HG02840 (cell line): ENCODE data around the gene PRDM16.

ENCODE experiments used
- ATAC-seq: cut with Tn5 transposase; IDR thresholded peaks from one replicate; pipeline ENCODE4 v1.9.1; 2021; ENCODE audit warnings: mild to moderate bottlenecking, moderate library complexity, moderate number of reproducible peaks; ENCODE audit not compliant: unreplicated experiment, low FRiP score

Gene PRDM16

GRCh38 chr1:3297756-3298155 is 228.8 kb downstream of the PRDM16 start:
- no peak for ATAC-seq

- ATAC-seq, result no peak
These were observed 229.2 kb downstream of the PRDM16 start for GRCh38 chr1:3298197-3298596.

- no peak for ATAC-seq
These were observed 235.2 kb downstream of the PRDM16 start for GRCh38 chr1:3304246-3304645.

- ATAC-seq, result no peak
These were observed 235.7 kb downstream of the PRDM16 start for GRCh38 chr1:3304692-3305091.

GRCh38 chr1:3305156-3305555 is 236.2 kb downstream of the PRDM16 start:
- ATAC-seq, result no peak

- ATAC-seq, result no peak
These were observed 237.7 kb downstream of the PRDM16 start for GRCh38 chr1:3306583-3307291.

GRCh38 chr1:3307359-3307758 is 238.4 kb downstream of the PRDM16 start:
- no peak for ATAC-seq

- ATAC-seq, result no peak
These were observed 239.1 kb downstream of the PRDM16 start for GRCh38 chr1:3308053-3308452.

- no peak for ATAC-seq
These were observed 241.9 kb downstream of the PRDM16 start for GRCh38 chr1:3310718-3311400.

GRCh38 chr1:3311711-3312110 is 242.7 kb downstream of the PRDM16 start:
- no peak for ATAC-seq

- ATAC-seq, result no peak
These were observed 243.4 kb downstream of the PRDM16 start for GRCh38 chr1:3312310-3312897.

GRCh38 chr1:3312898-3313575 is 244.0 kb downstream of the PRDM16 start:
- no peak for ATAC-seq

GRCh38 chr1:3313576-3313950 is 244.6 kb downstream of the PRDM16 start:
- no peak for ATAC-seq

GRCh38 chr1:3314491-3315381 is 245.7 kb downstream of the PRDM16 start:
- ATAC-seq, result no peak

GRCh38 chr1:3315399-3316339 is 246.7 kb downstream of the PRDM16 start:
- ATAC-seq, result no peak

GRCh38 chr1:3316340-3316943 is 247.4 kb downstream of the PRDM16 start:
- no peak for ATAC-seq

GRCh38 chr1:3317456-3317855 is 248.5 kb downstream of the PRDM16 start:
- ATAC-seq, result no peak

GRCh38 chr1:3318329-3318728 is 249.3 kb downstream of the PRDM16 start:
- no peak for ATAC-seq

- no peak for ATAC-seq
These were observed 250.9 kb downstream of the PRDM16 start for GRCh38 chr1:3319874-3320245.
